Endothelial cell of umbilical vein (primary cell): ENCODE data around the gene CHRNA1. TPM values are rescaled to one million over a fixed set of nuclear protein-coding genes. Genes with fewer than 3 reads are reported as not detected.

Experiments
- BruUV-seq: library from RNA; stranded (reverse); fragments of 400-500 nt; replicated peaks from 2 replicates; lab custom pipeline; 2021; lab: Mats Ljungman, UMichigan
- CTCF ChIA-PET: fragments of 300-600, 350-600 bp; sonication (Branson Sonifier 250); formaldehyde crosslinking; loops from one replicate; lab custom pipeline; 2021; ENCODE audit warnings: antibody characterized with exemption, inconsistent platforms; lab: Charles Lee
- POLR2A ChIA-PET: fragments of 300-600, 350-600 bp; sonication (Branson Sonifier 250); formaldehyde crosslinking; loops from one replicate; lab custom pipeline; 2021; ENCODE audit warnings: antibody characterized with exemption, inconsistent platforms; lab: Charles Lee
- DNase-seq: peaks from one replicate; pipeline ENCODE4 v3.0.0-alpha.2; 2011; ENCODE audit warnings: low read depth, low spot score
- FAIRE-seq: peaks from 2 replicates; lab custom pipeline; 2011; peaks lifted over from hg19 to GRCh38; lab: Jason Lieb, UNC
- H2AFZ ChIP-seq: 2 replicates; pipeline ENCODE4 v1.6.0; 2012; ENCODE audit warnings: low read depth, low read length, control low read depth, inconsistent platforms
- H3K27ac ChIP-seq: 2 replicates; pipeline ENCODE4 v1.5.1; 2011; ENCODE audit warnings: low read depth, mild to moderate bottlenecking, control low read depth, low read length, moderate library complexity; ENCODE audit not compliant: insufficient read depth
- H3K27me3 ChIP-seq, 2 experiments: 2 replicates each; pipeline versions ENCODE4 v1.6.0 to v1.6.1; 2011; ENCODE audit warnings: low read length in 2 of 2, mixed read lengths in 1 of 2; ENCODE audit not compliant: control insufficient read depth in 2 of 2, insufficient read depth in 2 of 2
- H3K36me3 ChIP-seq, 2 experiments: 2 replicates in 1 of 2; 3 replicates in 1 of 2; pipeline ENCODE4 v1.5.1; 2011; ENCODE audit warnings: low read length in 2 of 2, mild to moderate bottlenecking in 1 of 2, moderate library complexity in 1 of 2; ENCODE audit not compliant: control insufficient read depth in 2 of 2, insufficient read depth in 2 of 2; ENCODE audit errors: extremely low read depth in 1 of 2
- H3K4me1 ChIP-seq: 3 replicates; pipeline ENCODE4 v1.5.1; 2011; ENCODE audit warnings: mild to moderate bottlenecking, low read length; ENCODE audit not compliant: control insufficient read depth, insufficient read depth; ENCODE audit errors: extremely low read depth
- H3K4me2 ChIP-seq: 2 replicates; pipeline ENCODE4 v1.6.1; 2011; ENCODE audit warnings: low read length, control low read depth, mixed read lengths; ENCODE audit not compliant: insufficient read depth
- H3K4me3 ChIP-seq, 3 experiments: fragments of 200-600 bp in 1 of 3; sonication (generic), shearing (Covaris generic) in 1 of 3; replicated peaks in 1 of 3; 2 replicates each; pipeline ENCODE4 v1.5.1; 2011 to 2016; ENCODE audit warnings: control low read depth in 3 of 3, low read length in 3 of 3, mild to moderate bottlenecking in 2 of 3, inconsistent platforms in 1 of 3, low read depth in 1 of 3, moderate library complexity in 1 of 3; ENCODE audit not compliant: insufficient read depth in 1 of 3
- H3K79me2 ChIP-seq: 2 replicates; pipeline ENCODE4 v1.6.0; 2012; ENCODE audit warnings: low read length, inconsistent platforms; ENCODE audit not compliant: control insufficient read depth, insufficient read depth
- H3K9ac ChIP-seq: replicated peaks from 2 replicates; pipeline ENCODE3; 2011; ENCODE audit warnings: low read length, control low read depth; ENCODE audit not compliant: insufficient read depth; ENCODE audit errors: extremely low read depth
- H3K9me1 ChIP-seq: replicated peaks from 3 replicates; pipeline ENCODE4 v1.6.0; 2011; ENCODE audit warnings: mild to moderate bottlenecking, low read length; ENCODE audit not compliant: control insufficient read depth, insufficient read depth; ENCODE audit errors: extremely low read depth
- H3K9me3 ChIP-seq: replicated peaks from 2 replicates; pipeline ENCODE4 v1.5.1; 2012; ENCODE audit warnings: low read length, inconsistent platforms; ENCODE audit not compliant: control insufficient read depth, insufficient read depth
- H4K20me1 ChIP-seq: replicated peaks from 2 replicates; pipeline ENCODE3; 2011; ENCODE audit warnings: mild to moderate bottlenecking, low read length; ENCODE audit not compliant: control insufficient read depth, insufficient read depth; ENCODE audit errors: extremely low read depth
- CTCF ChIP-seq, 2 donors: IDR thresholded peaks; 1 replicate in 1 of 2; 2 replicates in 1 of 2; pipeline ENCODE4 v1.5.1; 2011; ENCODE audit warnings: low read length in 2 of 2, mild to moderate bottlenecking in 2 of 2, moderate library complexity in 2 of 2, control low read depth in 1 of 2, inconsistent platforms in 1 of 2, low read depth in 1 of 2; ENCODE audit not compliant: insufficient read depth in 1 of 2; ENCODE audit errors: extremely low read depth in 1 of 2
- POLR2A ChIP-seq: IDR thresholded peaks from 2 replicates; pipeline ENCODE4 v1.6.1; 2012; ENCODE audit warnings: low read depth, mild to moderate bottlenecking, control low read depth, low read length
- dilution Hi-C: fragments of 300-500 bp; cut with MboI; formaldehyde crosslinking; loops from one replicate; pipeline ENCODE4 v1.15.0; 2019; ENCODE audit warnings: low sequenced_read_pairs; ENCODE audit not compliant: extremely low pct_ligation_motif_present
- intact Hi-C: fragments of 100-400 bp; cut with micrococcal nuclease; formaldehyde crosslinking; loops from one replicate; pipeline ENCODE4 v1.10.0; 2022
- polyA plus RNA-seq, 4 experiments: library from polyadenylated mRNA; depleted of rRNA in 3 of 4; stranded (reverse) in 3 of 4; unstranded in 1 of 4; fragments of >200 nt; gene quantifications; 2 replicates each; pipeline versions ENCODE4 v1.2.1 to v1.2.3, GENCODE V29; 2011 to 2012; ENCODE audit warnings: missing spikeins in 1 of 4
- total RNA-seq: library from RNA; stranded (reverse); gene quantifications from 2 replicates; pipeline ENCODE4 v1.2.3, GENCODE V29; 2021

CHRNA1 gene
- total and polyA plus RNA-seq, 2 donors (not counting 3 experiments of a cell fraction or from before 2014, with no cell fraction given), result 11.3 to 18.2 TPM

- no TSS peak for BruUV-seq
- H3K36me3 ChIP-seq, result no peaks in the 10 kb centered on the region
- no peaks in the 10 kb centered on the region for H3K79me2 ChIP-seq
- intact Hi-C loops, result loop anchor here (1.0 to 10.0 kb wide), 6 partner anchors 47 to 1397 kb away; partner anchors contain the start of genes ATP5MC3 and HOXD12
- no peak overlapping the region for H3K9ac ChIP-seq
- H3K9me1 ChIP-seq, result no peaks in the 10 kb centered on the region
- no peak overlapping the region for H3K4me2 ChIP-seq
- ChIA-PET POLR2A (no interaction called here), CTCF (interaction anchor here (0.6 to 5.9 kb wide), 51 partner anchors 9 to 1410 kb away, joined by 3 to 87 read pairs (median 5); partner anchors contain the start of gene CHRNA1)
- DNase-seq (peak; percentile 55), FAIRE-seq (peak; percentile 54)
- no peaks in the 10 kb centered on the region for H3K9me3 ChIP-seq
- no peak overlapping the region for H3K4me3 ChIP-seq
- no peak overlapping the region for H2AFZ ChIP-seq
- H3K4me1 ChIP-seq, result no peaks in the 10 kb centered on the region
- TF ChIP-seq CTCF (IDR thresholded peaks at IDR 0.05; ENCODE audit: extremely low read depth in 1 of 2, insufficient read depth in 1 of 2, low read depth in 1 of 2, low read length in 2 of 2) (peak; percentile 37 to 46), POLR2A (no peak)
- H4K20me1 ChIP-seq, result no peaks in the 10 kb centered on the region
- dilution Hi-C loops, result no loop called here
- H3K27me3 ChIP-seq, result peaks cover 14 to 18% of the 10 kb centered on the region in 2 experiments
- H3K27ac ChIP-seq, result no peak overlapping the region
Measured at GRCh38 chr2:174699993-174700766, 64.1 kb downstream of the CHRNA1 start.

Other genes starting within 250 kb of the CHRNA1 start
- gene WIPF1, start 166.7 kb downstream of the CHRNA1 start, total RNA-seq, result 42.0 and 44.2 TPM in 2 replicates
- gene WIPF1, start 166.7 kb downstream of the CHRNA1 start, polyA plus RNA-seq, result 15.3 and 17.5 TPM in 2 replicates
- gene CHN1, start 240.9 kb upstream of the CHRNA1 start, total RNA-seq, result 23.3 and 29.0 TPM in 2 replicates
- 20.1 and 24.9 TPM in 2 replicates for gene CHN1, start 240.9 kb upstream of the CHRNA1 start, polyA plus RNA-seq